ENCODE results near the gene SF1. TPM values are rescaled to one million over a fixed set of nuclear protein-coding genes. Genes with fewer than 3 reads are reported as not detected.

The SF1 gene
- total and polyA plus RNA-seq, 2 of the 8 experiments (the other 6 are each of a cell fraction or from before 2014, with no cell fraction given): 72.7 to 353 TPM

DNA sequence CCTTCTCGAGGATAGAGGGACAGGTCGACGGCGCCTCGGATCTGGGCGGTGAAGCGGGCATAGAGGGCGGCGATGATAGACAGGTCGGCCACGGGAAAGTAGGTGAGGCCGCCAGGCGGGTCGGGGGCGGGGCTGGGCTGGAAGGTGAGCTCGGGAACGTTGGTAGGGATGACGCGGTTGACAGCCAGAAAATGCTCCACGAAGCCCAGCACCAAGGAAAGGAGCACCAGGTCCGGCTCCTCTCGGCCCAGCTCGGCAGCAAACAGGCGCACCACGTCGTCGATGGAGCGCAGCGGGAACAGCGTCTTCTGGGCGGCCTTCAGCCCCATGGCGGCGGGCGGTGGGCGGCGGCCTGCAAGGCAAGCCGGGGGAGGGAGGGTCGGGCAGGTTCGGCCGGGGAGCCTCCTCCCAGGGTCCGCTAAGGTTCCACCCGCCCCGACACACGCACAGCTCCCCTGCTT lies 31.5 kb upstream of the SF1 start:
- Histone ChIP-seq H4K20me1 (replicated peaks in 1 of 2; ENCODE audit: control insufficient read depth in 1 of 2, insufficient read depth in 2 of 2, low read length in 2 of 2) (peaks cover 0 to 9% of the 10 kb centered on the region in 2 experiments), H3K4me3 (ENCODE audit: extremely low read depth in 1 of 4, insufficient read depth in 2 of 4, low read depth in 3 of 4, low read length in 4 of 4) (peak overlapping the region; percentile 64 to 93 (median 81)), H4K5ac (ENCODE audit: insufficient read length, low read depth, low read length) (no peak overlapping the region), H3K27me3 (replicated peaks in 1 of 4; ENCODE audit: control insufficient read depth in 3 of 4, extremely low read depth in 1 of 4, insufficient read depth in 3 of 4, low read length in 3 of 4) (no peaks in the 10 kb centered on the region), H3K23me2 (ENCODE audit: low read depth, low read length) (peaks cover 8% of the 10 kb centered on the region; the same call in 1 of the 2 replicates), H4K91ac (replicated peaks; ENCODE audit: insufficient read length, low read length) (no peak overlapping the region), H2BK5ac (ENCODE audit: low read depth, low read length) (no peak overlapping the region; the same call in 1 of the 2 replicates), H3K18ac (ENCODE audit: extremely low read depth, low read length) (no peak overlapping the region), H3K79me1 (ENCODE audit: low read depth, low read length) (peaks cover 2% of the 10 kb centered on the region), H3K79me2 (ENCODE audit: control insufficient read depth in 1 of 2, insufficient read depth in 2 of 2, low read length in 2 of 2) (no peaks in the 10 kb centered on the region; a peak in 1 of 4 replicates), H3K4ac (replicated peaks; ENCODE audit: insufficient read length, low read depth, low read length) (no peak overlapping the region), H2AK5ac (ENCODE audit: low read depth, low read length) (no peak overlapping the region), H3K9ac (replicated peaks in 1 of 4; ENCODE audit: extremely low read depth in 1 of 4, low read depth in 3 of 4, low read length in 3 of 4) (peak overlapping the region in 1 of 4 experiments; percentile 38; a peak in 3 of 7 replicates), H2BK12ac (ENCODE audit: low read depth, low read length) (no peak overlapping the region), H3K56ac (replicated peaks; ENCODE audit: insufficient read length, low read depth, low read length) (no peak overlapping the region), H4K8ac (ENCODE audit: extremely low read depth, insufficient read depth, low read length) (no peak overlapping the region), H2BK120ac (replicated peaks; ENCODE audit: low read depth, low read length) (no peak overlapping the region), H3K27ac (ENCODE audit: low read depth, low read length) (no peak overlapping the region), H2AFZ (ENCODE audit: low read length) (no peak overlapping the region), H2BK20ac (ENCODE audit: low read length) (no peak overlapping the region), H3K23ac (ENCODE audit: insufficient read length) (no peak overlapping the region), H2BK15ac (ENCODE audit: low read length) (no peak overlapping the region), H3K36me3 (ENCODE audit: control insufficient read depth in 2 of 4, insufficient read depth in 4 of 4, low read length in 3 of 4) (peaks cover 4 to 10% (median 7%) of the 10 kb centered on the region in 4 experiments; a peak in 6 of 8 replicates), H3K4me1 (replicated peaks in 1 of 4; ENCODE audit: control insufficient read depth in 3 of 4, insufficient read depth in 4 of 4, low read length in 3 of 4) (peaks cover 0 to 7% (median 3%) of the 10 kb centered on the region in 4 experiments; a peak in 5 of 7 replicates), H3K14ac (ENCODE audit: insufficient read length) (no peak overlapping the region), H3K4me2 (ENCODE audit: insufficient read depth in 1 of 2, low read depth in 2 of 2, low read length in 2 of 2) (peak overlapping the region; percentile 91 to 94), H3K9me3 (ENCODE audit: insufficient read depth in 2 of 2, low read depth in 1 of 2, low read length in 1 of 2) (no peaks in the 10 kb centered on the region)
- DNase-seq (ENCODE audit: low read depth in 1 of 2, low spot score in 2 of 2): peak in 1 of 2 experiments; percentile 71
- ChIA-PET POLR2A (ENCODE audit: partially characterized antibody) (interaction anchor here (0.7 to 2.6 kb wide), 10 partner anchors 12 to 307 kb away, joined by 3 to 13 read pairs (median 3); partner anchors contain the start of genes CDC42BPG, SF1 and ZNHIT2), CTCF (ENCODE audit: partially characterized antibody) (interaction anchor here (0.6 to 4.0 kb wide), 9 partner anchors 13 to 383 kb away, joined by 3 to 24 read pairs (median 4); partner anchors contain the start of gene ARL2)
- FAIRE-seq: no peak
- 5% methylated on average over 15 of the region's 44 CpGs; no CpG with 5 or more reads in 1 of the 2 experiments for WGBS, 2 experiments (ENCODE audit: extremely low coverage in 1 of 2, insufficient coverage in 1 of 2, insufficient read length in 1 of 2, insufficient replicate concordance in 2 of 2, low coverage in 1 of 2, low lambda C conversion rate in 2 of 2, missing lambda C conversion rate in 1 of 2)
- TF ChIP-seq CHD1 (IDR thresholded peaks at IDR 0.05; ENCODE audit: low read depth, low read length) (no peak), TAF1 (IDR thresholded peaks at IDR 0.05; ENCODE audit: low read depth, low read length) (no peak), SIN3A (conservative IDR thresholded peaks at IDR 0.05 in 1 of 2, IDR thresholded peaks at IDR 0.05 in 1 of 2; ENCODE audit: low read depth in 1 of 2, low read length in 2 of 2) (peak; percentile 66 to 88; a peak in 3 of 4 replicates), TBP (IDR thresholded peaks at IDR 0.05; ENCODE audit: low read depth, low read length) (0 out of 2 replicates have a peak, but pooled peaks have one; percentile 9), CBX8 (IDR thresholded peaks at IDR 0.05; ENCODE audit: borderline replicate concordance, low read depth, low read length) (no peak), SIRT6 (IDR thresholded peaks at IDR 0.05; ENCODE audit: low read length) (no peak), CREB1 (IDR thresholded peaks at IDR 0.05) (peak; percentile 30; the same call in 1 of the 2 replicates), ASH2L (IDR thresholded peaks at IDR 0.05; ENCODE audit: low read length) (peak; percentile 27), EGR1 (IDR thresholded peaks at IDR 0.05; ENCODE audit: borderline replicate concordance, low read depth, low read length) (no peak), KDM4A (IDR thresholded peaks at IDR 0.05; ENCODE audit: low read depth, low read length, severe bottlenecking) (peak; percentile 32), SIX5 (IDR thresholded peaks at IDR 0.05; ENCODE audit: low read depth, low read length) (no peak), SUZ12 (IDR thresholded peaks at IDR 0.05; ENCODE audit: low read length) (no peak), POLR2AphosphoS5 (IDR thresholded peaks at IDR 0.05; ENCODE audit: low read depth, low read length) (no peak), TAF7 (optimal IDR thresholded peaks at IDR 0.05; ENCODE audit: borderline replicate concordance, low read depth, low read length) (no peak)

Measured in H1 (cell line).